HG03064 (cell line): ENCODE data around the gene S100A8.
"Not testable (repeated sequence)": the region's sequence is repeated elsewhere in the genome, so short reads cannot be mapped to it uniquely, and the experiment has no call there.

Experiments
- ATAC-seq: cut with Tn5 transposase; IDR thresholded peaks from one replicate; pipeline ENCODE4 v1.9.1; 2021; ENCODE audit warnings: low read depth; ENCODE audit not compliant: unreplicated experiment

S100A8 gene

DNA sequence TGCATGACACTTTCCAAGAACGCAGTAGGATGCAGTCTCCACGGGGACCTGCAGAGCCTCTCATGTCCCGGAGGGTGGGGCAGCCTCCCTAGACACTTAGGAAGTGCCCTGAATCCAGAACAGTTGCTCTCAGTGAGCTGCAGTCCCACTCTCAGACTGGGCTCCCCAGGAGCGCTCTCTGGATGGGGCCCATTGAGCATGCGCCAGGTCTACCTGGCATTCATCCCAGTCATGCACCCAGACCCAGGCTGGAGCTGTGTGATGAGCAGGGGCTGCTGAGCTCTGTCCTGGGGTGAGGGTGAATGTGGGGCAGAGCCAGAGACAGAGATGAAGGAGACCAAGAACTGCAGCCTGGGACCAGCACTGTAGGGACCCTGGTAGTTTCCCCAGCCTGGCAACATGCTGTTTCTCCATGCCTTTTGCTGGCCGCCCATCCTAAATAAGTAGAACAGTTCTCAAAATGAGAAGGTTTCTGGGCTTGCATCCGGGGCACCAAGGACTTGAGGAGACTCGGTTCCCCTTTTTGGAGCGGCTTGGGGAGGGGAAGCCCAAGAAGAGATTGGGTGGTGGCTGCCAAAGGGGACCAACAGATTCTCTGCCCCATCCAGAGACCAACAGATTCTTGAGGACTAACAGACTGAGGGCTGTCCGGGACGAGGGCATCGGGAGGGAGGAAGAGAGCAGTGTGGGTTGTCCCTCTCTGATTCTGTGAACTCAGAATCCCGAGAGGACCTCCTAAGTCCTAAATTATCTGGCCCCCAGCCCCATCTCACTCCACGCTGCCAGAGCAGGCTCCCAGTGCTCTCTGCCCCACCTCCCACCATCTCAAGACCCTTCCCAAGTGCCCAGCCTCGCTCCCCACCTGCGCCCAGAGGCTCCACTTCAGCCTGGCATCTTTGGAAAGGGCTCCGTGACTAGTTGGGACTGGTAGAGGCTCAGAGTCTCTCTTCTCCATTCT is 41.2 kb downstream of the S100A8 start:
- ATAC-seq = no peak

DNA sequence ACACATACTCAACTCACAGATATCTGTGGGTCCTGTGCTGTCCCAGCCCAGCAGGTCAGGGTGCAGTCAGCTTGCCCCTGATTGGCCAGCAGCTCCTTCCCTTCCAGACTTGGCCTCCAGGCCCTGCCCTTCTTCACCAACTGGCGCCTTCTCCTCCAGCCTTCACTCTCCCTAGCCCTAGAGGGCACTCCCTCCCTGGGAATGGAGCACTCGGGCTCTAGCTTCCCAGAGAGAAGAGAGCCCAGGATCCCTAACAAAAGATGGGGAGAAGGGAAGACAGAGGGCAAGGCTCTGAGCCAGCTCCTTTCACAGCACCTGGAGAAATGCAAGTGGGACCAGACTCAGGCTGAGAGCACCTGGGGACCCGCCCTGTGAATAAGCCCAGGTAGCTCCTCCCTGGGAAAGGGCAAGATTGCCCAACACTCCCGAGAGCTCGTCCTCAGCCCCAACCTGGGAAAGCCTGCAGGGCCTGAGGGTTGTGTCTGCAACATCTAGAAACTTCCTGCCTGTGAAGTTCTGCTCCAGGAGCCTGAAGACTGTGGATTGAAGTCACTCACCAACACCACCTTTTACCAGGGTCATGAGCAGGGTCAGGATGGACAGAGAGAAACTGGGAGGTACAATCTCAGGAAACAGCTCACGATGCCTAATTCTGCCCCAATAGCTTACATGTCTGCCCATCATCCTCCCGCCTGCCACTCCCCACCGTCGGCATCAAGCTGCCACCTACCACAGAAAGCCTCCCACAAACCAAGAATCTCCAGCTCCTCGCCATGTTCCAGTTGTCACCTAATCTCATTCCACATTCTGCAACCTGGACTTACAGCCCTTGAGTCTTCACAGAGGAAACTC is 42.1 kb downstream of the S100A8 start, which contains the start of gene PGLYRP4:
PGLYRP4 (minus strand) TSS at position 331 of the 852 bp plus-strand sequence. CDS start 909 bp downstream, outside the sequence.
- no peak for ATAC-seq

DNA sequence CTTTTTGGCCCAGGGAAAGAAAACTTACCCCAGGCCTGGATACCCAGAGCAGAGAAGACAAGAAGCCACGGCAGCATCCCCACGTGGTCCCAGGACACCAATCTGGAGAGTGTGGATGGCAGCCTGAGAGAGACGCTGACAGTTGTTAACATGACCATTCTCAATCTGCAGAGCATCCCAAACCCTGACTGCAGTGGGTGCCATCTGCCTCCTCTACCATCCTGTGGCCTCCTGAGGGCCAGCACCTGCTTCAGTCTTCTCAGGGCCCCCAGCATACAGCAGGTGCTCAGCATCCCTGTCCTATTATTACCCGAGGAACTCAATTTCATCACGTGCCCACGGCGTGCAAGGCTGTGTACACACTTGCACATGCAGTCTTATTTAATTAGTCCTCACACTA is 43.0 kb downstream of the S100A8 start:
- ATAC-seq = no peak

DNA sequence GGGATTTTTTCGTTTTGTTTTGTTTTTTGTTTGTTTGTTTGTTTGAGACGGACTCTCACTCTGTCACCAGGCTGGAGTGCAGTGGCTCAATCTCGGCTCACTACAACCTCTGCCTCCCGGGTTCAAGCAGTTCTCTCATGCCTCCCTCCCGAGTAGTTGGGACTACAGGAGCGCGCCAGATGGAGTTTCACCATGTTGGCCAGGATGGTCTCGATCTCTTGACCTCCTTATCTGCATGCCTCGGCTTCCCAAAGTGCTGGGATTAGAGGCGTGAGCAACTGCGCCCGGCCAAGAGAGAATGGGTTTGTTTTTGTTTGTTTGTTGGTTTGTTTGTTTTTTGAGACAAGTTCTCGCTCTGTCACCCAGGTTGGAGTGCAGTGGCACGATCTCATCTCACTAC is 43.8 kb downstream of the S100A8 start:
- not testable (repeated sequence) for ATAC-seq

DNA sequence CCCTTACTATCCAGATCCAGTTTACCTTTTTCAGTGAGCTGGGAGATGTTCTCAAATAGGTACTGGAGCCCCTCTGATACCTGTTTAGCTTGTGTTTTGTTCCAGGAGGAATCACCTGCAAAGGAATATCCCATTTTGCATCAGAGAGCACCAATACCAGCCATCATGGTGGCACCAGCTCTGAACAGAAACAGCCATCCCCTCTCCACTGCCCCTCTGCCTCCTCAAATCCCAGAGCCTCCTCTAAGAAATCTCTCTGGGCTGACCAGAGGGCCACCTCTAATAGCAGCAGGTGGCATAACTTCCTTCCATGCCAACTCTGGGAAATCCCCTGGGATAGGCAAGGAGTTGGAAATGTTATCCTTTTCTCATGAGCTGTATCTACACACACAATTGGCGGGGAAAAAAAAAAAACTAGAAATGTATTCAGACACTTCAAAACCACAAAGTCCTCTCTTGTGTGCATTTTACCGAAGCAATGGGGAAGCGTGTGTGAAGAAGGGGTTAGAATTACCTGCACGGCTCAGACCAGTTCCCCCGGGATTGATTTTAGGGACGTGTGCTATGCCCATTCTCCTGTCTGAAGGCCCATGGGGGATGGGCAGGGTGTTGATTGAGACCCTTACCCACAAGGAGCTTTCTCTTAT is 44.7 kb downstream of the S100A8 start:
- ATAC-seq = no peak

DNA sequence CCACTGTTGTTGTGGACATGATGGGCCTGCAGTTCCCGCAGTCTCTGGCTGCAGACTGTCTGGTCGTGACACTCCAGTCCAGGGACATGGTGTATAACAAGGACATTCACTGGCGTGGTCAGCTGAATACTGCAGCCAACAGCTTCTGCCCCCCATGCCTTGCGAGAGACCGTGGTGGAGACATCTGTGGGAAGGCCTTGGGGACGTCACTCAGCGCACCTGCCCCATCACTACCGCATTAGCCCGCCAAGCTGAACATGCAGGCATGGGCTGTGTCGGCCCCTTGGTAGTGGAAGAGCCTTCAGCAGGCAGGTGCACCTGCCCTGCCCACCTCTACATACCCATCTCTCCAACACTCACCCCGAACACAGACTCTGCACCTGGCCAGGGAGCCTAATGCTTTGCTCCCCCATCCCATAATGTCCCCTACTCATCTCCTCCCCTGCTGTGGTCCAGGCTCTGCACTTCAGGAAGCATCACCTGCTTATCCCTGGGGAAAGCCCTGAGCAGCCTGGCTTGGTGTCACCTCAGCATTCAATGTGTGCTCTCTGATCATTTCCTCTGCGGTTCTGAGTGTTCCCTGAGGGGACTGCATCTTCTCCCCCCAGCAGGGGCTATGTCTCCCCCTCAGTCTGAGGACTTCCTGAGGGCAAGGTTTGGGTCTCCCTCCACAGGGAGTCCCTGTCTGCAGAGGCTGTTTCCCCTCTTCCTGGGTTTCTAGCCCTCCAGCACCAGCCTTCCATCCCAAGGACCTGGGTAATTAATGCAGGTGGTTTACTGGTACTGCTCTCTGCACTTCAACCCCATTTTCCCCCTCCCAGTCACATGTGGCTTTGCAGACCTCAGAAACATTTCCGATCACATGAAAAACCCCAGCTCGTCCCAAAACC is 45.4 kb downstream of the S100A8 start:
- no peak for ATAC-seq

DNA sequence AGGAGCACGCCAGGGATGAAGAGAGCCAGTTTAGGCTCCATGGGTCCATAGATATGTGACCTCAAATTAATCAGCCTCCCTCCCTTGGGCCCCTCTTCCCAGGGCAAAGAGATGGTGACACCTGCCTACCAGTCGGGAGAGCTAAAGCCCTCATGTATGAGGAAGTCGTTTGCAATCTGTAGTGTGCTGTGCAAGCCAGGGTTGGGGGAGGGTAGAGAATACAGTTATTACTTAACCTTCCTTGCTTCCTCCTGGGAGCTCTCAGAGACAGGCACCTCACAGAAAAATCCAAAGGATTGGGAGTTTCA is 46.2 kb downstream of the S100A8 start:
- ATAC-seq = no peak

DNA sequence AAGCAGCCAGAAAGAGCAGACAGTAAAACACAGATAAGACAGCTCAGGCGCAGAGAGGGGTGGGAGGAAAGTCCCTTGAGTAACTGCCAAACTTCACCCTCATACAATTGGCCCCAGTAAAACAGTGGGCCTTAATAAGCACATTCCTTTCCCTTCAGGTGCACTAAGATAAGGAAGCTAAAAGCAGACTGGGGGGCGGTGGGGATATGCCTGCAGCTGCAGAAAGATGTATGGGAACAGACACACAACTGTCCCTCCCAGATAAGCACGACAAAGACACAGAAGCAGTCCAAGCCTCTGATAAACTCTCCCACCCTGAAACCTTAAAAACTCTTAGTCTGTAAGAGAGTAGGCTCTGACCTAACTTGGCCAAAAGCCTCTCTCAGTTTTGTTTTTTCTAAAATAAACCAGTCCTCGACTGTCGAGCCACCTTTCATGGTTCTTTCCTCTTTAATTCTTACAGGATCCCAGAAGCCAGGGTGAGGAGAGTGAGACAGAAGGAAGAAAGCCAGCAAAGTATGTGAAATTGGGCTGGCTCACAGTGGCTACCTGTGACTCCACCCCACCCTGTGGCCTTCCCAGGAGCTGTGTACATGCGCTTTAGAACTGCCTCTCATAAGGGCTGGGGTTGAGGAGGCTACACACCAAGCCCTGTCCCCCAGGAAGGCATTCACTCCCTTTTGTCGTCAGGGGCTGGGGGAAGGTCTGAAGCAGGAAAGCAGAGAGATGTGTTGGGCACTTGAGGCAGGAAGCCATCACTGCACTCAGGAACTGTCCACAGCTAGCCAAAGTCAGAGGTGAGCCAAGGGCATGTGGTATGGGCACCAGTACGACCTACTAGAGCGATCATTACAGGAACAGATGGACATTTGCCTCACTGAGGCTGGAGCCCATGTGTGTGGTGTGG is 46.8 kb downstream of the S100A8 start:
- ATAC-seq = no peak

DNA sequence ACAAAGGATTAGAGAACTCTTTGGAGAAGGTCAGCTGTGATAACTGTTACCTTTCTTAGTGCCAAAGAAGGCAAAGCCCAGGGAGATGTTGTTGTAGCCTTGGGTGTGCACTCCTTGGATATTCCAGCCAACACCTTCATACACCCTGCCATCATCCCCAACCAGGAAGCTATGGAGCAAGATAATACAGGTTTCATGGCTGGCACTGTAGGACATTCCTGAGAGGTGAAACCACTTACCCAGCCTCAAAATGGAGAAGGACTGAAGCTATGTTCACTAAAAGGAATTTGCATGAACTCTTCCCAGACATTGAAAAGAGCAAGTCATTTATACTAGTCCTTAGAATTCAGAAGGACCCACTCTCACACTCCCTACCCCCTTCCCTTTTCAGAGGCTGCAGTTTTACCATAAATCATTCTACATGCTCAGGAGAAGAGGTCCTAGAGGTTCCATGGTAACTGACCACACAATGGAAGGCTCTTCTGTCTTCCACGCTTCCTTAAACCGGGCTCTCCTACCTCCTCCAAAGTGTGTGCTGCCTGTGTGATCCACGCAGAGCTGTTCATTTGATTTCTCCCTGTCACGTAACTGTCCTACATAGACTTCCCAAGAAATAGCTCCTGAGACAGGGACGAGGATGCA is 47.7 kb downstream of the S100A8 start:
- ATAC-seq = no peak

DNA sequence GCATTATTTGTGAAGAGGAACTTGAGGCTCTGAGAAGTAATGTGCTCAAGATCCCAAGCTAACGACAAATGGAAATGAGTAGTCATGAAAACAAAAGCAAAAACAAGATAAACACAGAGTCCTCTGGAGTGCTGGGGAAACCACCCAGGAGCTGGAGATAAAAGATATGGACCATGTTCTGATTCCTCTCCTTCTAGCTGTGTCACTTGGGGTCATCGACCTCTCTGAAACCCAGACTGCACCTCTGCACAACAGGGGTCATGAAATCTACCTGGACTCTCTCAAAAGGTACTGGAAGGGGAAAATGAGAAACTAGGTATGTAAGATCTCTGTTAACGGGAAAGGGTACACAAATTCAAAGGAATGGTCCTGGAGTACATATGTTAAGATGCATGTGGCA is 48.7 kb downstream of the S100A8 start:
- no peak for ATAC-seq

DNA sequence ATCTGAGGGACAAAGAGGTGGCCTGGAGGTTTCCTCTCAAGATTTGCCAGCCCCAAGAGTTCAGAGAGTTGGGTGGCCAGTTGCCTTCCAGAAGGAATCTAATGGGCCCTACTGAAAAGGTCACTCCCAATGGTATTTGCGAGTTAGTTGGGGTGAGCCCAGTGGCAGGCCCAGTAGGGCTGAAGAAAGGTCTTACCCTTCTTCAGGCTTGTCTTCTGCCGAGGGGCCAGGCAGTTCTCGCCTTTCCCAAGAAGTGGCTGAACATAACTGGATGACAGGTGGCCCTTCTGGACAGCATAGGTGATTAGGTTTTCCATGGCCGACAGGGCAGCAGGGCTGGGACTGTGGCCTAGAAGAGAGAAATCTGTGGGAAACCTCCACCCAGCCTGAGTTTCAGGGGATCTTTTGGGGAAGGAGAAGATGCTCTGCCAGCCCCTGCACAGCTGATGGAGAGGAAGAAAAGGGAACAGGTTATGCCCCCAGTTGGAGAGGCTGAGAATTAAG is 49.4 kb downstream of the S100A8 start:
- no peak for ATAC-seq

DNA sequence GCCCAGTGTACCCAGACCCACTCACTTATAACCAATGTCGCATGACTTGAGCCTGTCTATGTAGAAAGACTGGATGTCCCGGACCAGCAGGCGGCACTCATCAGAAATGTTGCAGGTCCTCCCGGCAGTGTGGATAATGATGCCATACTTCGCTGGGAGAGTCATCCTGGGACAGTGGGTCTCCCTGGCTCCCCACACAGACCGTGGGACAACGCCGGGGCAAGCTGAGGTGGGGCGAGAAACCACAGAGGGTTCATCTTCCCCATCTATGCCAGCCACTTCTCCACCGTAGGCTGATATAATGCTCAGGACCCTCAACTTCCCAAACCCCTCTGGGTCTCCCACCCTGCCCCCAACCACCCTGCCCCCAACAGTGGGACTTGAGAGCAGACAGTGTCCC is 50.5 kb downstream of the S100A8 start:
- no peak for ATAC-seq
